WTC11 (cell line): ENCODE measurements around the gene FKBP1A. TPM values are rescaled to one million over a fixed set of nuclear protein-coding genes. Genes with fewer than 3 reads are reported as not detected.
A peak's percentile ranks its signal among the peaks of the same experiment; 100 is the strongest.
"Not testable (repeated sequence)": the region's sequence is repeated elsewhere in the genome, so short reads cannot be mapped to it uniquely, and the experiment has no call there.

Experiments
- ATAC-seq: fragments of 200-7000 bp; cut with Tn5 transposase; 2 replicates; pipeline ENCODE4 v1.10.0; 2021; ENCODE audit warnings: mild to moderate bottlenecking, moderate library complexity
- CTCF ChIA-PET: fragments of 300-600 bp; sonication (Branson Sonifier 250); formaldehyde crosslinking; loops from one replicate; lab custom pipeline; 2021; ENCODE audit warnings: antibody characterized with exemption; lab: Charles Lee
- POLR2A ChIA-PET: fragments of 350-600 bp; sonication (Branson Sonifier 250); formaldehyde crosslinking; loops from one replicate; lab custom pipeline; 2021; ENCODE audit warnings: antibody characterized with exemption; lab: Charles Lee
- DNase-seq: peaks from one replicate; pipeline ENCODE4 v3.0.0; 2021; ENCODE audit warnings: low spot score
- H3K27ac Mint-ChIP-seq: 2 replicates; pipeline ENCODE4 v1.8.0; 2021; ENCODE audit warnings: mixed read lengths
- H3K27me3 Mint-ChIP-seq: 2 replicates; pipeline ENCODE4 v1.8.0; 2021; ENCODE audit warnings: low read depth, mild to moderate bottlenecking, moderate library complexity, mixed read lengths
- H3K36me3 Mint-ChIP-seq: 2 replicates; pipeline ENCODE4 v1.8.0; 2021; ENCODE audit warnings: mixed read lengths
- H3K4me1 Mint-ChIP-seq: 2 replicates; pipeline ENCODE4 v1.8.0; 2022; ENCODE audit warnings: mixed read lengths
- H3K4me3 Mint-ChIP-seq: 2 replicates; pipeline ENCODE4 v1.8.0; 2021; ENCODE audit warnings: mild to moderate bottlenecking, moderate library complexity, mixed read lengths
- H3K9me3 Mint-ChIP-seq: 2 replicates; pipeline ENCODE4 v1.8.0; 2021; ENCODE audit warnings: mixed read lengths
- CBFB ChIP-seq: sonication (generic); formaldehyde crosslinking; IDR thresholded peaks from 2 replicates; pipeline ENCODE4 v1.8.1; 2022; ENCODE audit warnings: mild to moderate bottlenecking, low read depth, missing genetic modification reagents
- CREB1 ChIP-seq: sonication (generic); formaldehyde crosslinking; IDR thresholded peaks from 2 replicates; pipeline ENCODE4 v1.8.0; 2023; ENCODE audit warnings: mild to moderate bottlenecking, missing genetic modification reagents
- ELF4 ChIP-seq: sonication (generic); formaldehyde crosslinking; IDR thresholded peaks from 2 replicates; pipeline ENCODE4 v1.8.1; 2022; ENCODE audit warnings: low read depth, mild to moderate bottlenecking, moderate library complexity, missing genetic modification reagents
- MLX ChIP-seq: sonication (generic); formaldehyde crosslinking; IDR thresholded peaks from 2 replicates; pipeline ENCODE4 v1.8.1; 2023; ENCODE audit warnings: mild to moderate bottlenecking, missing genetic modification reagents, moderate library complexity
- NR2C2 ChIP-seq: sonication (generic); formaldehyde crosslinking; IDR thresholded peaks from 2 replicates; pipeline ENCODE4 v1.8.0; 2022; ENCODE audit warnings: mild to moderate bottlenecking, missing genetic modification reagents
- PRRX2 ChIP-seq: fragments of 250-450 bp; sonication (Bioruptor Pico); IDR thresholded peaks from 2 replicates; pipeline ENCODE4 v1.8.0; 2021; ENCODE audit warnings: mild to moderate bottlenecking
- TCF7 ChIP-seq: sonication (generic); formaldehyde crosslinking; IDR thresholded peaks from 2 replicates; pipeline ENCODE4 v1.8.0; 2022; ENCODE audit warnings: mild to moderate bottlenecking, low read depth, missing genetic modification reagents, moderate library complexity
- TEAD4 ChIP-seq: sonication (generic); formaldehyde crosslinking; IDR thresholded peaks from 2 replicates; pipeline ENCODE4 v1.8.0; 2022; ENCODE audit warnings: mild to moderate bottlenecking, missing genetic modification reagents
- ZNF219 ChIP-seq: sonication (generic); formaldehyde crosslinking; IDR thresholded peaks from 2 replicates; pipeline ENCODE4 v1.8.0; 2023; ENCODE audit warnings: missing genetic modification reagents, mild to moderate bottlenecking, borderline replicate concordance
- ZNF232 ChIP-seq: sonication (generic); formaldehyde crosslinking; IDR thresholded peaks from 2 replicates; pipeline ENCODE4 v1.8.0; 2022; ENCODE audit warnings: mild to moderate bottlenecking, missing genetic modification reagents
- ZNF423 ChIP-seq: fragments of 250-450 bp; sonication (Bioruptor Pico); IDR thresholded peaks from 2 replicates; pipeline ENCODE4 v2.1.2; 2022; ENCODE audit warnings: mild to moderate bottlenecking, moderate library complexity
- ZNF512 ChIP-seq: sonication (generic); formaldehyde crosslinking; IDR thresholded peaks from 2 replicates; pipeline ENCODE4 v1.8.1; 2022; ENCODE audit warnings: missing genetic modification reagents, borderline replicate concordance
- total RNA-seq: library from RNA; stranded (reverse); gene quantifications from 3 replicates; pipeline ENCODE4 v1.2.3, GENCODE V29; 2021
- TF ChIP-seq, protein P1 (sequence below): fragments of 200-600 bp; IDR thresholded peaks from 2 replicates; pipeline ENCODE4 v1.8.0; 2022; ENCODE audit warnings: antibody characterized with exemption
- TF ChIP-seq, protein P2 (sequence below): sonication (generic); formaldehyde crosslinking; IDR thresholded peaks from 2 replicates; pipeline ENCODE4 v1.8.0; 2022; ENCODE audit warnings: mild to moderate bottlenecking, missing genetic modification reagents

FKBP1A gene
- total RNA-seq, 1 experiment from 2014 or later: 218 TPM

- not testable (repeated sequence) for ATAC-seq, H3K27me3 Mint-ChIP-seq, DNase-seq, H3K27ac Mint-ChIP-seq, H3K4me3 Mint-ChIP-seq, H3K4me1 Mint-ChIP-seq
- TF ChIP-seq, protein P1, sequence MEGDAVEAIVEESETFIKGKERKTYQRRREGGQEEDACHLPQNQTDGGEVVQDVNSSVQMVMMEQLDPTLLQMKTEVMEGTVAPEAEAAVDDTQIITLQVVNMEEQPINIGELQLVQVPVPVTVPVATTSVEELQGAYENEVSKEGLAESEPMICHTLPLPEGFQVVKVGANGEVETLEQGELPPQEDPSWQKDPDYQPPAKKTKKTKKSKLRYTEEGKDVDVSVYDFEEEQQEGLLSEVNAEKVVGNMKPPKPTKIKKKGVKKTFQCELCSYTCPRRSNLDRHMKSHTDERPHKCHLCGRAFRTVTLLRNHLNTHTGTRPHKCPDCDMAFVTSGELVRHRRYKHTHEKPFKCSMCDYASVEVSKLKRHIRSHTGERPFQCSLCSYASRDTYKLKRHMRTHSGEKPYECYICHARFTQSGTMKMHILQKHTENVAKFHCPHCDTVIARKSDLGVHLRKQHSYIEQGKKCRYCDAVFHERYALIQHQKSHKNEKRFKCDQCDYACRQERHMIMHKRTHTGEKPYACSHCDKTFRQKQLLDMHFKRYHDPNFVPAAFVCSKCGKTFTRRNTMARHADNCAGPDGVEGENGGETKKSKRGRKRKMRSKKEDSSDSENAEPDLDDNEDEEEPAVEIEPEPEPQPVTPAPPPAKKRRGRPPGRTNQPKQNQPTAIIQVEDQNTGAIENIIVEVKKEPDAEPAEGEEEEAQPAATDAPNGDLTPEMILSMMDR: 0 out of 2 replicates have a peak, but pooled peaks have one; percentile 17
- ChIA-PET POLR2A (interaction anchor here (1.3 kb wide), 1 partner anchor 16 kb away, joined by 3 read pairs; no protein-coding TSS in a partner anchor), CTCF (interaction anchor here (0.6 to 1.4 kb wide), 2 partner anchors 30 to 74 kb away, joined by 3 to 4 read pairs; no protein-coding TSS in a partner anchor)
- Mint-ChIP-seq H3K9me3 (peaks cover 21% of the 10 kb centered on the region), H3K36me3 (peaks cover 12% of the 10 kb centered on the region)
Observed at GRCh38 chr20:1343446-1344124, 49.3 kb downstream of the FKBP1A start.

DNA sequence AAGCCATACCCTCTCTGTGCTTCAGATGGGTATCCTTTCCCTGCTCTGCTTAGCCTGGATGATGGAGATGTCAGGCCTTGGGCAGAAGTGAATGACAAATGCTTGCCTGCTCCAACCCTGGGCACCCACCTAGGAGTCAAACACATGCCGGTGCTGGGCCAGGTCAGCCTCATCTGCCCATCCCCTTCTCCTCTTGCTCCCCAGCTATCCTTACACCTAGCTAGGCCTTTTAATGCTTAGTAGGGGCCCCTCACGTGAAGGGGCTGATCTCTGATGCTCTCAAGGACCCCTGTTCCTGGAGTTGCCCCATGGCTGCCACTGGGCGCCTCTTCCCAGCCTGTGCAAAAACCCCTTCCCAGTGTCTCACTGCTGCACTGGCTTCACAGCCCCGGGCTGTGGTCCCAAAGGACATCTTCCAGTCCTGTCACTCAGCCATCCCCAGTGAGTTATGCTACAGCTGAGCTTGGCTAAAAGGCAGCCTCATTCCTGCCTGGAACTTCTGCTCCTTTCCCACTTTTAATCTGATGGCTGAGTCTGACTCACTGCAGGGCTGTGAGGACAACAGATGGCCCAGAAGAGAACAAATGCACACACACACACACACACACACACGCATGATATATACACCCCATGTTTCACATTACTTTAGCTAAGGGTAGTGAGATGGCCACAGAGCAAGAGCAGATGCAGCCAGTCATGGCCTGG lies 51.1 kb downstream of the FKBP1A start:
- no peak overlapping the region for H3K27ac Mint-ChIP-seq
- TF ChIP-seq MLX (no peak), CREB1 (no peak), ZNF512 (CRISPR knock-in tag) (no peak), TEAD4 (CRISPR knock-in tag) (no peak), ELF4 (CRISPR knock-in tag) (no peak), ZNF423 (CRISPR knock-in tag) (no peak)
- TF ChIP-seq, all 79 proteins: peak for 0
- no peak for ATAC-seq
- peaks cover 5% of the 10 kb centered on the region for H3K4me1 Mint-ChIP-seq
- H3K36me3 Mint-ChIP-seq: 0 out of 2 replicates have a peak, but pooled peaks cover 2% of the 10 kb centered on the region
- ChIA-PET POLR2A (no interaction called here), CTCF (interaction anchor here (0.8 kb wide), 1 partner anchor 29 kb away, joined by 3 read pairs; no protein-coding TSS in a partner anchor)
- H3K9me3 Mint-ChIP-seq: peaks cover 4% of the 10 kb centered on the region
- H3K4me3 Mint-ChIP-seq: no peak overlapping the region
- peaks cover 8% of the 10 kb centered on the region; the same call in 1 of the 2 replicates for H3K27me3 Mint-ChIP-seq
- DNase-seq: no peak

GRCh38 chr20:1338801-1339200 lies 54.1 kb downstream of the FKBP1A start:
- H3K4me3 Mint-ChIP-seq: no peak overlapping the region
- no peak overlapping the region for H3K27ac Mint-ChIP-seq
- DNase-seq: no peak
- POLR2A ChIA-PET: no interaction called here
- H3K9me3 Mint-ChIP-seq: no peaks in the 10 kb centered on the region
- TF ChIP-seq TCF7 (CRISPR knock-in tag) (no peak), ZNF232 (CRISPR knock-in tag) (no peak), NR2C2 (CRISPR knock-in tag) (no peak), ZNF219 (no peak), PRRX2 (no peak), ZNF423 (CRISPR knock-in tag) (no peak), CBFB (CRISPR knock-in tag) (no peak)
- TF ChIP-seq, protein P2, sequence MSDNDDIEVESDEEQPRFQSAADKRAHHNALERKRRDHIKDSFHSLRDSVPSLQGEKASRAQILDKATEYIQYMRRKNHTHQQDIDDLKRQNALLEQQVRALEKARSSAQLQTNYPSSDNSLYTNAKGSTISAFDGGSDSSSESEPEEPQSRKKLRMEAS: no peak
- ATAC-seq: no peak
- CTCF ChIA-PET: interaction anchor here (0.9 kb wide), 1 partner anchor 165 kb away, joined by 3 read pairs; no protein-coding TSS in a partner anchor
- H3K4me1 Mint-ChIP-seq: peaks cover 16% of the 10 kb centered on the region
- no peaks in the 10 kb centered on the region; the same call in 1 of the 2 replicates for H3K36me3 Mint-ChIP-seq
- no peaks in the 10 kb centered on the region; the same call in 1 of the 2 replicates for H3K27me3 Mint-ChIP-seq
